Measurements from ENCODE around the gene ALOX15B. TPM values are rescaled to one million over a fixed set of nuclear protein-coding genes. Genes with fewer than 3 reads are reported as not detected.

Gene ALOX15B
- polyA plus RNA-seq, 1 donor from 2014 or later, result not detected

- no peaks in the 10 kb centered on the region for H3K9me3 ChIP-seq (ENCODE audit: low read length)
- no peak overlapping the region for H3K4me2 ChIP-seq (ENCODE audit: low read length)
- peaks cover 56% of the 10 kb centered on the region for H3K27me3 ChIP-seq (ENCODE audit: insufficient read depth, low read depth, low read length)
- no peaks in the 10 kb centered on the region for H3K79me2 ChIP-seq (replicated peaks; ENCODE audit: insufficient read depth, low read length)
- no peaks in the 10 kb centered on the region for H3K9me2 ChIP-seq (ENCODE audit: insufficient read depth, low read length)
- no peak overlapping the region for H3K9ac ChIP-seq (ENCODE audit: low read length)
- TF ChIP-seq MXI1 (conservative IDR thresholded peaks at IDR 0.05; ENCODE audit: poor library complexity, severe bottlenecking), result no peak
- TF ChIP-seq TAF1 (IDR thresholded peaks at IDR 0.05; ENCODE audit: low read depth), result no peak
- TF ChIP-seq REST (IDR thresholded peaks at IDR 0.05; ENCODE audit: borderline replicate concordance), result no peak
- no peak for TF ChIP-seq SMC3 (conservative IDR thresholded peaks at IDR 0.05; ENCODE audit: poor library complexity)
- TF ChIP-seq CTCF (IDR thresholded peaks at IDR 0.05; ENCODE audit: poor library complexity, severe bottlenecking), result no peak
- TF ChIP-seq RAD21 (conservative IDR thresholded peaks at IDR 0.05), result no peak
- TF ChIP-seq EZH2 (IDR thresholded peaks at IDR 0.05; ENCODE audit: borderline replicate concordance, insufficient read depth, low read length, poor library complexity, severe bottlenecking), result no peak
- no peak for TF ChIP-seq EP300 (conservative IDR thresholded peaks at IDR 0.05; ENCODE audit: poor library complexity, severe bottlenecking)
- H4K20me1 ChIP-seq (ENCODE audit: insufficient read depth), result no peaks in the 10 kb centered on the region
- H3K27ac ChIP-seq (ENCODE audit: low read length), result no peak overlapping the region
- no peak overlapping the region for H3K4me3 ChIP-seq (ENCODE audit: low read length)
- no peaks in the 10 kb centered on the region for H3F3A ChIP-seq (ENCODE audit: insufficient read depth, low read length, poor library complexity, severe bottlenecking)
- H2AFZ ChIP-seq (ENCODE audit: low read depth, low read length), result no peak overlapping the region
- no peaks in the 10 kb centered on the region for H3K36me3 ChIP-seq (ENCODE audit: insufficient read depth, low read length)
Observed at GRCh38 chr17:8067806-8068205, 28.9 kb downstream of the ALOX15B start.

GRCh38 chr17:8068736-8069586, 30.1 kb downstream of the ALOX15B start:
- Histone ChIP-seq H2AFZ (ENCODE audit: low read depth, low read length) (no peak overlapping the region), H3K27me3 (ENCODE audit: insufficient read depth, low read depth, low read length) (peaks cover 58% of the 10 kb centered on the region), H3K27ac (ENCODE audit: low read length) (no peak overlapping the region), H3K79me2 (replicated peaks; ENCODE audit: insufficient read depth, low read length) (no peaks in the 10 kb centered on the region), H3K4me2 (ENCODE audit: low read length) (no peak overlapping the region), H3F3A (ENCODE audit: insufficient read depth, low read length, poor library complexity, severe bottlenecking) (no peaks in the 10 kb centered on the region), H3K9me3 (ENCODE audit: low read length) (no peaks in the 10 kb centered on the region), H3K4me3 (ENCODE audit: low read length) (no peak overlapping the region), H3K9me2 (ENCODE audit: insufficient read depth, low read length) (no peaks in the 10 kb centered on the region), H3K9ac (ENCODE audit: low read length) (no peak overlapping the region), H3K36me3 (ENCODE audit: insufficient read depth, low read length) (no peaks in the 10 kb centered on the region), H4K20me1 (ENCODE audit: insufficient read depth) (no peaks in the 10 kb centered on the region)
- TF ChIP-seq RAD21 (conservative IDR thresholded peaks at IDR 0.05), result no peak
- no peak for TF ChIP-seq SMC3 (conservative IDR thresholded peaks at IDR 0.05; ENCODE audit: poor library complexity)

All from neural cell (in vitro differentiated cells).